ENCODE measurements around the gene WWOX. TPM values are rescaled to one million over a fixed set of nuclear protein-coding genes. Genes with fewer than 3 reads are reported as not detected.

Gene WWOX
- total RNA-seq, 4 donors from 2014 or later: 21.4 to 55.6 (median 33.2) TPM

DNA sequence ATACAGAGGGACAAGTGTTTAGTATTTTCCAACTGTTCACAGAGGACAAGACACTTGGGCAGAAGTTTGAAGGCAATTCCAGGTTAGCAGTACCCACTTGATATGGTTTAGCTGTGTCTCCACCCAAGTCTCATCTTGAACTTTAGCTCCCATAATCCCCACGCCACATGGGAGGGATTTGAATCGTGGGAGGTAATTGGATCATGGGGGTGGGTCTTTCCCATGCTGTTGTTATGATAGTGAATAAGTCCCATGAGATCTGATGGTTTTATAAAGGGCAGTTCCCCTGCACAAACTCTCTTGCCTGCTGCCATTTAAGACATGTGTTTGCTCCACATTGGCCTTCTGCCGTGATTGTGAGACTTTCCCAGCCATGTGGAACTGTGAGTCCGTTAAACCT is 832.2 kb downstream of the WWOX start:
- DNase-seq (ENCODE audit: low spot score) (no peak), ATAC-seq (ENCODE audit: low FRiP score) (no peak)
- TF ChIP-seq, protein P1, sequence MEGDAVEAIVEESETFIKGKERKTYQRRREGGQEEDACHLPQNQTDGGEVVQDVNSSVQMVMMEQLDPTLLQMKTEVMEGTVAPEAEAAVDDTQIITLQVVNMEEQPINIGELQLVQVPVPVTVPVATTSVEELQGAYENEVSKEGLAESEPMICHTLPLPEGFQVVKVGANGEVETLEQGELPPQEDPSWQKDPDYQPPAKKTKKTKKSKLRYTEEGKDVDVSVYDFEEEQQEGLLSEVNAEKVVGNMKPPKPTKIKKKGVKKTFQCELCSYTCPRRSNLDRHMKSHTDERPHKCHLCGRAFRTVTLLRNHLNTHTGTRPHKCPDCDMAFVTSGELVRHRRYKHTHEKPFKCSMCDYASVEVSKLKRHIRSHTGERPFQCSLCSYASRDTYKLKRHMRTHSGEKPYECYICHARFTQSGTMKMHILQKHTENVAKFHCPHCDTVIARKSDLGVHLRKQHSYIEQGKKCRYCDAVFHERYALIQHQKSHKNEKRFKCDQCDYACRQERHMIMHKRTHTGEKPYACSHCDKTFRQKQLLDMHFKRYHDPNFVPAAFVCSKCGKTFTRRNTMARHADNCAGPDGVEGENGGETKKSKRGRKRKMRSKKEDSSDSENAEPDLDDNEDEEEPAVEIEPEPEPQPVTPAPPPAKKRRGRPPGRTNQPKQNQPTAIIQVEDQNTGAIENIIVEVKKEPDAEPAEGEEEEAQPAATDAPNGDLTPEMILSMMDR (IDR thresholded peaks at IDR 0.05): no peak

DNA sequence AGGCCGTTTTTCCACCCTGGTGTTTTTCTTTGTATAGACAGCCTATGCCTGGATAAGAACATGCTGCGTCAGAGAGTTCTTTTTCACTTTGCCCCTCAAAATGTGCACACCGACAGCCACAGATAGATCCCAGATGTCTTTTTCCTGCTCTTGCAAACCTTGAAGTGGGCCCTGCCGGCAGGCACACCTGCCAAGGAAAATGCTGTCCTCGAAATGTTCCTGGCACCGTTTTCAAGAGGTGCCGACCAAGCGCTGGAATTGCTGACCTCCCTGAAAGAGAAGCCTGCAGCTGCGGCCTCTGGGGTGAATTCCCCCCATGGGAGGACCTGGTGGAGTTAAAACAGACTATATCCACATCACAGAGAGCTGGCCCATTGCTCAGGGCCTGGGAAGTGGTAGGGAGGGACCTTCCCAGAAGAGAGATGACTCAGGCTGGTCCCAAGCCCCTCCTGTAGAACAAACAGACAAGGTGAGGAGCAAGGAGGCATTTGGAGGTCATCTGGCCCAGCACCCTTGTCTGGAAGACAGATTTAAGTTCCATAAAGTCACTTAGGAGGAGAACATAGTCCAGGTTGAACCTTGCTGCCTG is 833.0 kb downstream of the WWOX start:
- no peak for ATAC-seq (ENCODE audit: low FRiP score)
- DNase-seq (ENCODE audit: low spot score): no peak
- TF ChIP-seq, protein P1 (IDR thresholded peaks at IDR 0.05): no peak

DNA sequence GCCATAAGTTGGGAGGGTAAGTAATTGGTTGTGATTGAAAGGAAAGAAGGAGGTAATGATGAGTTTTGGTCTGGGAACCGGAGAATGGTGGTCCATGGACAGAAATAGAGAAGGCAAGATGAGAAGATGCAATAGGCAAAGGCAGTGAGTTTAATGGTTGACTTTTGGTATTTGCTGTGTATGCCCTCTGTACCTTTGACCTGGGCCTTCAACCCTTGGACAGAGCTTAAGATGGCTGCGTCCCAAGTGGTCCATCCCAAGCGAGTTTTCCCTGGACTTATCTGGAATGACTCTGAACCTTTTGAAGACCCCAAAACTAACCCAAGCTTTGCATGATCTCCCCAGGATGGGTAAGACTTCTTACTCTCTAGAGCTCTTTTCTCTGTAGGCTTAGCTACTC is 836.6 kb downstream of the WWOX start:
- ATAC-seq (ENCODE audit: low FRiP score) (no peak), DNase-seq (ENCODE audit: low spot score) (no peak)
- TF ChIP-seq, protein P1 (IDR thresholded peaks at IDR 0.05): no peak

DNA sequence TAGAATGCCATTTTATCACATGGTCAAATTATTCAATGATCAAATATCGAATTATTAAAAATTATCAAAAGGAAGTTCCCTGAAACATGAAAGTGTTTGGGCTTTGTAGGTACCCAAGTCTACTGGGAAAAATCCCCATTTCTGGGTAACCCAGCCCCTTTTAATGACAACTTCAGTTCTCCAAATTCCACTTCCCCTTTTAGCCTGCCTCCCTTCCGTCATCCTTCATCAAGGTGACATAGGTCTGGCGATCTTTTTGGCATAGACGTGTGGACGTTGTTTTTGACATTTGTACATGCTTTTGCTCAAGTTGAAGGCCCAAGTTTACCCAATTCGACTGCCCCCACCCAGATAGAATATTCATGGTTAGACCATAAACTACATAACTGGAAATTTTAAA is 840.1 kb downstream of the WWOX start:
- no peak for DNase-seq (ENCODE audit: low spot score)
- no peak for ATAC-seq (ENCODE audit: low FRiP score)
- TF ChIP-seq, protein P1 (IDR thresholded peaks at IDR 0.05): no peak

DNA sequence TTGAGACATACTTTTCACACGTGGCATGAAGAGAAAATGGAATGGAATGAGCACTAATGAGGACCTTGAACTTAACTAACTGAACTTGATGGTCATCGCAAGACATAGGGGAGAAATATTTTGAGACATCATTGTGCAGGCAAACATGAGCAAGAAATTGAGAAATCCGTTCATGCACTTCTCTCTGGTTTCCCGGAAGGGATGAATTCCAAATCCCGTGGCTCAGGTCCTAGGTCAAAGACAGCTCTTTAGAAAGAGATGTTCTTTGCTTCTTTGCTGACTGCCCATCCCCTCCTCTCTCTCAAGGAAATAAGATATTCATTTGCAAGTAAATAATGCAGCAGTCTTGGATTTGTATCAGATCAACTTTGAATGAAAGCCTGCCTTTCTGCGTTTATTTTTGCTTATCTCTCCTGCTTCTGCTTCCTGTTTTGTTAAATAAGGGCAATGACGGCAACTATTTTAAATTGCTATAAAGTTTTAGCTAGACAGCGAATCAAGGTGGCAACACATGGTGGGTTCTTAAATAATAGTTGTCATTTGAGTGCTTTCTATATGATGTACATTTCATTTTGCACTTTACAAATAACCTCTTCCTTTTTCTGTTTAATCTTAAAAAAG is 843.3 kb downstream of the WWOX start:
- ATAC-seq (ENCODE audit: low FRiP score): no peak
- TF ChIP-seq, protein P1 (IDR thresholded peaks at IDR 0.05): no peak

DNA sequence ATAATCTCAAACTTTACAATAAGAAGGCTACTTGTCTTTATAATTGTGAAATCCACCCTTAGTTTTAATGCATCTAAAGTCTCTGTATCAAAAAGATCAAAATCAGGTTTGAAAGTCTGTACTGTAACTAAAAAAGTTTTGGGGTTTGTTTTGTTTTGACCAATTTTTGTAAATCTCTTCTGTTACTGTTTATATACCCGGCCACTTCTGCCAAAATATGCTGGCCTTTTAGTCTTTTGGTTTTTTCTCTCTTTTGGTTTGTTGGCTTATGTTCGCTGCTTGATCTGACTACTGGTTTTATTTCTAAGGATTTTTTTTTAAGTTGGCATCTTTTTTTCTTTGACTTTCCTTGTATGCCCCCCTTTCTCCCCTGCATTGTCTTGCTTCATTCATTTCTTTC is 845.9 kb downstream of the WWOX start:
- DNase-seq (ENCODE audit: low spot score): no peak
- TF ChIP-seq, protein P1 (IDR thresholded peaks at IDR 0.05): no peak
- no peak for ATAC-seq (ENCODE audit: low FRiP score)

More for the DNA sequence above, 843.3 kb downstream of the WWOX start:
- no peak for DNase-seq (ENCODE audit: low spot score)

DNA sequence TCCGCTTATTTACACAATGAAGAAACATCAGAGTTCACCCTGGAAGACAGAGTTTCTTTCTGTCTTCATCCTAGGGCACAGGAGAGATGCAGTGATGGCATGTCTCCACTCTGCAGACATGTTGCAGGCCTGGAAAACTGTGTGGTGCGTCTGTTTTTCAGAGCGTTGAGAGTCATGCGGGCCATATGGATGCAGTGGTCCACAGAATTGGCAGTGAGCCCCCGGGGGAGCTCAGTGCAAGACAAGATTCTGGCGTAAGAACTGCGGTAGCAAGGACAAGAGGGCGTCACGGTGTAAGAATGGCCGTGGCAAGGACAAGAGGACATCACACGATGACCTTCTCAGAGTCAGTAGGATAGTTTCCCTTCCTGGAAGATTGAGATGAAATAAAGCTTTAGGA is 847.1 kb downstream of the WWOX start:
- TF ChIP-seq, protein P1 (IDR thresholded peaks at IDR 0.05): no peak
- ATAC-seq (ENCODE audit: low FRiP score) (no peak), DNase-seq (ENCODE audit: low spot score) (no peak)
